Lung microvascular endothelial cell (primary cell): Measurements from ENCODE around the gene RAB2B. TPM values are rescaled to one million over a fixed set of nuclear protein-coding genes. Genes with fewer than 3 reads are reported as not detected.
A peak's percentile ranks its signal among the peaks of the same experiment; 100 is the strongest.
"Not testable (repeated sequence)": the region's sequence is repeated elsewhere in the genome, so short reads cannot be mapped to it uniquely, and the experiment has no call there.

Experiments used
- DNase-seq, 2 donors: peaks; one replicate each; pipeline versions ENCODE4 v3.0.0 to v3.0.0-alpha.2; 2010; ENCODE audit warnings: low read depth in 2 of 2
- total RNA-seq: library from RNA; depleted of rRNA; stranded (reverse); fragments of >200 nt; gene quantifications from 2 replicates; pipeline ENCODE4 v1.2.1, GENCODE V29; 2014

Gene RAB2B
- total RNA-seq, 1 donor from 2014 or later, result 31.7 TPM

- DNase-seq, result no peak
Measured at GRCh38 chr14:21494902-21495762, 18.4 kb upstream of the RAB2B start.

GRCh38 chr14:21486640-21487087 is 9.9 kb upstream of the RAB2B start:
- no peak for DNase-seq

GRCh38 chr14:21476523-21476924 is 235 bp downstream of the RAB2B start:
- peak; percentile 80 to 89 for DNase-seq

GRCh38 chr14:21475767-21476522 is 814 bp downstream of the RAB2B start:
- no peak for DNase-seq

- DNase-seq, result peak; percentile 84 to 96
Measured at GRCh38 chr14:21467616-21468015, 9.1 kb downstream of the RAB2B start.

GRCh38 chr14:21455912-21456667 is 20.7 kb downstream of the RAB2B start, which contains the start of gene CHD8:
CHD8 (minus strand) TSS chr14:21456123; CDS start chr14:21431643, 24,480 bp downstream.
- DNase-seq, result peak; percentile 100

- DNase-seq, result no peak
Measured at GRCh38 chr14:21455592-21455911, 21.2 kb downstream of the RAB2B start.

GRCh38 chr14:21454843-21455544 is 21.8 kb downstream of the RAB2B start:
- DNase-seq, result peak; percentile 5 to 17

GRCh38 chr14:21449899-21450216 is 26.9 kb downstream of the RAB2B start:
- no peak for DNase-seq

GRCh38 chr14:21442657-21443056 is 34.1 kb downstream of the RAB2B start:
- not testable (repeated sequence) for DNase-seq

- no peak for DNase-seq
Measured at GRCh38 chr14:21440859-21441258, 35.9 kb downstream of the RAB2B start.

- DNase-seq, result peak; percentile 99
Measured at GRCh38 chr14:21437063-21437901, 39.5 kb downstream of the RAB2B start.

GRCh38 chr14:21436567-21437062 is 40.1 kb downstream of the RAB2B start:
- peak in 1 of 2 donors; percentile 3 for DNase-seq

GRCh38 chr14:21431126-21431525 is 45.6 kb downstream of the RAB2B start:
- DNase-seq, result no peak

- DNase-seq, result no peak
Measured at GRCh38 chr14:21428930-21429329, 47.8 kb downstream of the RAB2B start.

GRCh38 chr14:21426692-21427091 is 50.1 kb downstream of the RAB2B start:
- DNase-seq, result no peak

GRCh38 chr14:21419528-21419927 is 57.2 kb downstream of the RAB2B start:
- DNase-seq, result no peak

GRCh38 chr14:21415329-21415728 is 61.4 kb downstream of the RAB2B start:
- no peak for DNase-seq

GRCh38 chr14:21414137-21414631 is 62.6 kb downstream of the RAB2B start:
- DNase-seq, result no peak
